SK-N-SH (cell line): Measurements from ENCODE around the gene GNE. TPM values are rescaled to one million over a fixed set of nuclear protein-coding genes. Genes with fewer than 3 reads are reported as not detected.

Experiments
- CTCF ChIA-PET: fragments of 300-600, 350-600 bp; formaldehyde crosslinking; extraction: SDS; loops from one replicate; lab custom pipeline; 2021; lab: Yijun Ruan, JAX
- POLR2A ChIA-PET: fragments of 350-600 bp; sonication (Branson Sonifier 250); formaldehyde crosslinking; extraction: SDS; loops from one replicate; lab custom pipeline; 2020; ENCODE audit warnings: antibody characterized with exemption, inconsistent platforms; lab: Yijun Ruan, JAX
- DNase-seq: peaks from one replicate; pipeline ENCODE4 v3.0.0; 2012
- H2AFZ ChIP-seq: fragments of 200-600 bp; sonication (generic); 2 replicates; pipeline ENCODE4 v1.8.1; 2016; ENCODE audit warnings: antibody characterized with exemption, mild to moderate bottlenecking, low read depth
- H3F3A ChIP-seq: fragments of 200-600 bp; sonication (generic); replicated peaks from 2 replicates; pipeline ENCODE3; 2016; ENCODE audit warnings: antibody characterized with exemption, mild to moderate bottlenecking; ENCODE audit not compliant: insufficient read depth
- H3K27ac ChIP-seq, 2 experiments: fragments of 200-500 bp in 1 of 2; fragments of 200-600 bp in 1 of 2; sonication (Bioruptor generic) in 1 of 2; sonication (generic), shearing (Covaris generic) in 1 of 2; 2 replicates each; pipeline versions ENCODE4 v1.5.1 to v1.6.1; 2014 to 2016; ENCODE audit warnings: low read depth in 2 of 2, inconsistent platforms in 1 of 2, low read length in 1 of 2, mild to moderate bottlenecking in 1 of 2, mixed read lengths in 1 of 2
- H3K27me3 ChIP-seq: fragments of 200-600 bp; sonication (generic), shearing (Covaris generic); 2 replicates; pipeline ENCODE4 v1.6.1; 2016; ENCODE audit warnings: mixed run types; ENCODE audit not compliant: insufficient read depth
- H3K36me3 ChIP-seq, 2 experiments: fragments of 200-500 bp in 1 of 2; fragments of 200-600 bp in 1 of 2; sonication (Bioruptor generic) in 1 of 2; sonication (generic) in 1 of 2; replicated peaks in 1 of 2; 2 replicates each; pipeline versions ENCODE3 to v1.5.1; 2014 to 2016; ENCODE audit warnings: low read length in 1 of 2, mild to moderate bottlenecking in 1 of 2; ENCODE audit not compliant: insufficient read depth in 2 of 2, control insufficient read depth in 1 of 2
- H3K4me1 ChIP-seq, 2 experiments: fragments of 200-500 bp in 1 of 2; fragments of 200-600 bp in 1 of 2; sonication (Bioruptor generic) in 1 of 2; sonication (generic), shearing (Covaris generic) in 1 of 2; 2 replicates each; pipeline versions ENCODE4 v1.5.1 to v1.6.1; 2014 to 2016; ENCODE audit warnings: low read depth in 1 of 2, low read length in 1 of 2, mixed run types in 1 of 2; ENCODE audit not compliant: insufficient read depth in 2 of 2, control insufficient read depth in 1 of 2
- H3K4me2 ChIP-seq: fragments of 200-600 bp; sonication (generic), shearing (Covaris generic); 2 replicates; pipeline ENCODE4 v1.6.1; 2017; ENCODE audit warnings: mixed run types
- H3K4me3 ChIP-seq, 2 experiments: fragments of 200-500 bp in 1 of 2; fragments of 200-600 bp in 1 of 2; sonication (Bioruptor generic) in 1 of 2; sonication (generic), shearing (Covaris generic) in 1 of 2; 2 replicates each; pipeline versions ENCODE4 v1.5.1 to v1.8.1; 2014 to 2016; ENCODE audit warnings: low read depth in 2 of 2, inconsistent platforms in 1 of 2, low read length in 1 of 2, mild to moderate bottlenecking in 1 of 2, mixed read lengths in 1 of 2, moderate library complexity in 1 of 2
- H3K79me2 ChIP-seq: fragments of 200-600 bp; sonication (generic); 2 replicates; pipeline ENCODE4 v1.8.1; 2017; ENCODE audit warnings: mild to moderate bottlenecking; ENCODE audit not compliant: insufficient read depth
- H3K9ac ChIP-seq: fragments of 200-600 bp; sonication (generic); 2 replicates; pipeline ENCODE4 v1.6.1; 2017; ENCODE audit warnings: mixed run types
- H3K9me2 ChIP-seq: fragments of 200-600 bp; sonication (generic); 2 replicates; pipeline ENCODE4 v1.6.1; 2017; ENCODE audit warnings: mixed run types
- H3K9me3 ChIP-seq: fragments of 200-600 bp; sonication (generic); 2 replicates; pipeline ENCODE4 v1.6.1; 2017; ENCODE audit warnings: mixed run types, mild to moderate bottlenecking, moderate library complexity
- H4K20me1 ChIP-seq: fragments of 200-600 bp; sonication (generic); 2 replicates; pipeline ENCODE4 v1.6.1; 2017; ENCODE audit warnings: mild to moderate bottlenecking, mixed run types; ENCODE audit not compliant: insufficient read depth
- CHD2 ChIP-seq: fragments of 150-350 bp; IDR thresholded peaks from 2 replicates; pipeline ENCODE4 v1.6.1; 2018; ENCODE audit warnings: low read length; ENCODE audit not compliant: partially characterized antibody
- FOSL2 ChIP-seq: IDR thresholded peaks from 2 replicates; pipeline ENCODE4 v1.4.0; 2012; ENCODE audit warnings: low read depth, mild to moderate bottlenecking, moderate library complexity, borderline replicate concordance
- GABPA ChIP-seq: IDR thresholded peaks from 2 replicates; pipeline ENCODE4 v1.4.0; 2012; ENCODE audit warnings: low read depth, mild to moderate bottlenecking
- GATA2 ChIP-seq: sonication (generic); formaldehyde crosslinking; IDR thresholded peaks from 2 replicates; pipeline ENCODE4 v1.5.0; 2020; ENCODE audit warnings: mild to moderate bottlenecking, missing genetic modification reagents
- MEF2A ChIP-seq: IDR thresholded peaks from 2 replicates; pipeline ENCODE4 v1.4.0; 2012; ENCODE audit warnings: low read depth, borderline replicate concordance
- NFIC ChIP-seq: IDR thresholded peaks from 2 replicates; pipeline ENCODE4 v1.4.0; 2012; ENCODE audit warnings: borderline replicate concordance
- NRF1 ChIP-seq: IDR thresholded peaks from 2 replicates; pipeline ENCODE4 v1.6.1; 2012; ENCODE audit warnings: low read depth, mild to moderate bottlenecking, low read length
- RAD21 ChIP-seq: IDR thresholded peaks from 2 replicates; pipeline ENCODE4 v1.6.1; 2012; ENCODE audit warnings: mild to moderate bottlenecking, low read length
- RCOR1 ChIP-seq: fragments of 150-350 bp; IDR thresholded peaks from 2 replicates; pipeline ENCODE4 v1.6.1; 2017; ENCODE audit warnings: antibody characterized with exemption, low read length
- RXRA ChIP-seq: IDR thresholded peaks from 2 replicates; pipeline ENCODE4 v1.4.0; 2012; ENCODE audit warnings: low read depth, mild to moderate bottlenecking, borderline replicate concordance
- SIN3A ChIP-seq: IDR thresholded peaks from 2 replicates; pipeline ENCODE4 v1.6.1; 2012; ENCODE audit warnings: low read depth, mild to moderate bottlenecking, low read length, moderate library complexity, borderline replicate concordance
- SMC3 ChIP-seq: IDR thresholded peaks from 2 replicates; pipeline ENCODE4 v1.6.1; 2012; ENCODE audit warnings: low read depth, low read length, improper control_type of control experiment
- TAF1 ChIP-seq: IDR thresholded peaks from 2 replicates; pipeline ENCODE4 v1.6.1; 2012; ENCODE audit warnings: low read depth, mild to moderate bottlenecking, low read length, moderate library complexity, borderline replicate concordance
- TEAD4 ChIP-seq: IDR thresholded peaks from 2 replicates; pipeline ENCODE4 v1.4.0; 2012; ENCODE audit warnings: mild to moderate bottlenecking, borderline replicate concordance; ENCODE audit not compliant: insufficient read depth
- YY1 ChIP-seq: IDR thresholded peaks from 2 replicates; pipeline ENCODE4 v1.4.0; 2012; ENCODE audit warnings: low read depth, mild to moderate bottlenecking
- WGBS: methylation state at CpG from one replicate; pipeline ENCODE4 v1.1.6; 2017; ENCODE audit warnings: low lambda C conversion rate; 5-methylcytosine and 5-hydroxymethylcytosine counted together
- polyA plus RNA-seq, 3 experiments: library from polyadenylated mRNA; depleted of rRNA; stranded (reverse); fragments of >200 nt; gene quantifications; 2 replicates each; pipeline ENCODE4 v1.2.3, GENCODE V29; 2012
- TF ChIP-seq, protein P1 (sequence below): fragments of 200-600 bp; sonication (generic); IDR thresholded peaks from 2 replicates; pipeline ENCODE4 v1.6.1; 2017; ENCODE audit warnings: antibody characterized with exemption, mild to moderate bottlenecking, moderate library complexity
- TF ChIP-seq, protein P2 (sequence below): fragments of 150-350 bp; IDR thresholded peaks from 2 replicates; pipeline ENCODE4 v1.6.1; 2016; ENCODE audit warnings: mild to moderate bottlenecking, low read depth, low read length
- TF ChIP-seq, protein P3 (sequence below): IDR thresholded peaks from 2 replicates; pipeline ENCODE4 v1.4.0; 2012; ENCODE audit warnings: low read depth, borderline replicate concordance
- TF ChIP-seq, protein P4 (sequence below): fragments of 150-350 bp; IDR thresholded peaks from 2 replicates; pipeline ENCODE4 v1.6.1; 2017; ENCODE audit warnings: antibody characterized with exemption, low read length, low read depth, borderline replicate concordance
- TF ChIP-seq, protein P5 (sequence below): IDR thresholded peaks from 2 replicates; pipeline ENCODE4 v1.4.0; 2012; ENCODE audit warnings: low read depth, borderline replicate concordance

The GNE gene
- polyA plus RNA-seq, 1 of the 3 experiments (the other 2 are of a cell fraction): 13.0 TPM

DNA sequence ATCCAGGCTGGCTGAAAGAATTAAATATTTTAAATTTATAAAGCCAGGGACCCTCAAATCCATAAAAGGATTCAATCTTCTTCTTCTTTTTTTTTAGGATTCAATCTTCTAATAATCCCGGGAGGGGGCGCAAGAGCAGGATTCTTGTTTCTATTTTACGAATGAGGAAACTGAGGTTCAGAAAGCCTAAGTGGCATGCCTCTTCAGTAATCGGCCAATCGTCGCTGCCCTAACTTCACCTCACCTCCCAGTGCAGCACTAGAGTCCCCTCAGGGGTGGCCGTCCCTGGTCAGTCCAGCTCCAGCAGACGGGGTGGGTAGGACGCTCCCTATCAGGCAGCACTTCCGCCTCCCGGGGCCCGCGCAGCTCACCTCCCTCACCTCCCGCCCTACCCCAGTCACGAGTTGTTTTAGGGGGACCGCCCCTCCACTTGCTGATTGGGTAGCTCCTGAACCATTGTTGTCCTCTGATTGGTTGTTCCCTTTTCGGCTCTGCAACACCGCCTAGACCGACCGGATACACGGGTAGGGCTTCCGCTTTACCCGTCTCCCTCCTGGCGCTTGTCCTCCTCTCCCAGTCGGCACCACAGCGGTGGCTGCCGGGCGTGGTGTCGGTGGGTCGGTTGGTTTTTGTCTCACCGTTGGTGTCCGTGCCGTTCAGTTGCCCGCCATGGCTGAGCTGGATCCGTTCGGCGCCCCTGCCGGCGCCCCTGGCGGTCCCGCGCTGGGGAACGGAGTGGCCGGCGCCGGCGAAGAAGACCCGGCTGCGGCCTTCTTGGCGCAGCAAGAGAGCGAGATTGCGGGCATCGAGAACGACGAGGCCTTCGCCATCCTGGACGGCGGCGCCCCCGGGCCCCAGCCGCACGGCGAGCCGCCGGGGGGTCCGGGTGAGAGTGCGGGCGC lies 67.6 kb downstream of the GNE start, which contains the start of gene CLTA:
Gene CLTA (plus strand): TSS at position 534 of the 902 bp plus-strand sequence. CDS start 136 bp downstream, at position 670.
- WGBS: under 1% methylated on average over 30 of the region's 68 CpGs
- H3K27me3 ChIP-seq: no peaks in the 10 kb centered on the region
- peaks cover 43% of the 10 kb centered on the region for H4K20me1 ChIP-seq
- TF ChIP-seq RXRA: no peak
- peak; percentile 87 for TF ChIP-seq TAF1
- TF ChIP-seq, protein P1, sequence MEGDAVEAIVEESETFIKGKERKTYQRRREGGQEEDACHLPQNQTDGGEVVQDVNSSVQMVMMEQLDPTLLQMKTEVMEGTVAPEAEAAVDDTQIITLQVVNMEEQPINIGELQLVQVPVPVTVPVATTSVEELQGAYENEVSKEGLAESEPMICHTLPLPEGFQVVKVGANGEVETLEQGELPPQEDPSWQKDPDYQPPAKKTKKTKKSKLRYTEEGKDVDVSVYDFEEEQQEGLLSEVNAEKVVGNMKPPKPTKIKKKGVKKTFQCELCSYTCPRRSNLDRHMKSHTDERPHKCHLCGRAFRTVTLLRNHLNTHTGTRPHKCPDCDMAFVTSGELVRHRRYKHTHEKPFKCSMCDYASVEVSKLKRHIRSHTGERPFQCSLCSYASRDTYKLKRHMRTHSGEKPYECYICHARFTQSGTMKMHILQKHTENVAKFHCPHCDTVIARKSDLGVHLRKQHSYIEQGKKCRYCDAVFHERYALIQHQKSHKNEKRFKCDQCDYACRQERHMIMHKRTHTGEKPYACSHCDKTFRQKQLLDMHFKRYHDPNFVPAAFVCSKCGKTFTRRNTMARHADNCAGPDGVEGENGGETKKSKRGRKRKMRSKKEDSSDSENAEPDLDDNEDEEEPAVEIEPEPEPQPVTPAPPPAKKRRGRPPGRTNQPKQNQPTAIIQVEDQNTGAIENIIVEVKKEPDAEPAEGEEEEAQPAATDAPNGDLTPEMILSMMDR: peak; percentile 77
- TF ChIP-seq NFIC: no peak
- TF ChIP-seq FOSL2: no peak
- peak; percentile 68 for TF ChIP-seq NRF1
- 0 out of 2 replicates have a peak, but pooled peaks have one; percentile 30 for TF ChIP-seq RCOR1
- TF ChIP-seq, protein P2, sequence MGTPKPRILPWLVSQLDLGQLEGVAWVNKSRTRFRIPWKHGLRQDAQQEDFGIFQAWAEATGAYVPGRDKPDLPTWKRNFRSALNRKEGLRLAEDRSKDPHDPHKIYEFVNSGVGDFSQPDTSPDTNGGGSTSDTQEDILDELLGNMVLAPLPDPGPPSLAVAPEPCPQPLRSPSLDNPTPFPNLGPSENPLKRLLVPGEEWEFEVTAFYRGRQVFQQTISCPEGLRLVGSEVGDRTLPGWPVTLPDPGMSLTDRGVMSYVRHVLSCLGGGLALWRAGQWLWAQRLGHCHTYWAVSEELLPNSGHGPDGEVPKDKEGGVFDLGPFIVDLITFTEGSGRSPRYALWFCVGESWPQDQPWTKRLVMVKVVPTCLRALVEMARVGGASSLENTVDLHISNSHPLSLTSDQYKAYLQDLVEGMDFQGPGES: no peak
- TF ChIP-seq MEF2A: no peak
- peak; percentile 28 for TF ChIP-seq RAD21
- TF ChIP-seq, protein P3, sequence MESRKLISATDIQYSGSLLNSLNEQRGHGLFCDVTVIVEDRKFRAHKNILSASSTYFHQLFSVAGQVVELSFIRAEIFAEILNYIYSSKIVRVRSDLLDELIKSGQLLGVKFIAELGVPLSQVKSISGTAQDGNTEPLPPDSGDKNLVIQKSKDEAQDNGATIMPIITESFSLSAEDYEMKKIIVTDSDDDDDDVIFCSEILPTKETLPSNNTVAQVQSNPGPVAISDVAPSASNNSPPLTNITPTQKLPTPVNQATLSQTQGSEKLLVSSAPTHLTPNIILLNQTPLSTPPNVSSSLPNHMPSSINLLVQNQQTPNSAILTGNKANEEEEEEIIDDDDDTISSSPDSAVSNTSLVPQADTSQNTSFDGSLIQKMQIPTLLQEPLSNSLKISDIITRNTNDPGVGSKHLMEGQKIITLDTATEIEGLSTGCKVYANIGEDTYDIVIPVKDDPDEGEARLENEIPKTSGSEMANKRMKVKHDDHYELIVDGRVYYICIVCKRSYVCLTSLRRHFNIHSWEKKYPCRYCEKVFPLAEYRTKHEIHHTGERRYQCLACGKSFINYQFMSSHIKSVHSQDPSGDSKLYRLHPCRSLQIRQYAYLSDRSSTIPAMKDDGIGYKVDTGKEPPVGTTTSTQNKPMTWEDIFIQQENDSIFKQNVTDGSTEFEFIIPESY: no peak
- no peak for TF ChIP-seq SMC3
- TF ChIP-seq, protein P4, sequence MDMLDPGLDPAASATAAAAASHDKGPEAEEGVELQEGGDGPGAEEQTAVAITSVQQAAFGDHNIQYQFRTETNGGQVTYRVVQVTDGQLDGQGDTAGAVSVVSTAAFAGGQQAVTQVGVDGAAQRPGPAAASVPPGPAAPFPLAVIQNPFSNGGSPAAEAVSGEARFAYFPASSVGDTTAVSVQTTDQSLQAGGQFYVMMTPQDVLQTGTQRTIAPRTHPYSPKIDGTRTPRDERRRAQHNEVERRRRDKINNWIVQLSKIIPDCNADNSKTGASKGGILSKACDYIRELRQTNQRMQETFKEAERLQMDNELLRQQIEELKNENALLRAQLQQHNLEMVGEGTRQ: no peak
- TF ChIP-seq CHD2: peak; percentile 69
- TF ChIP-seq TEAD4: no peak
- TF ChIP-seq, protein P5, sequence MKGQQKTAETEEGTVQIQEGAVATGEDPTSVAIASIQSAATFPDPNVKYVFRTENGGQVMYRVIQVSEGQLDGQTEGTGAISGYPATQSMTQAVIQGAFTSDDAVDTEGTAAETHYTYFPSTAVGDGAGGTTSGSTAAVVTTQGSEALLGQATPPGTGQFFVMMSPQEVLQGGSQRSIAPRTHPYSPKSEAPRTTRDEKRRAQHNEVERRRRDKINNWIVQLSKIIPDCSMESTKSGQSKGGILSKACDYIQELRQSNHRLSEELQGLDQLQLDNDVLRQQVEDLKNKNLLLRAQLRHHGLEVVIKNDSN: peak; percentile 84
- TF ChIP-seq SIN3A: peak; percentile 81; the same call in 1 of the 2 replicates
- TF ChIP-seq YY1: 0 out of 2 replicates have a peak, but pooled peaks have one; percentile 26
- TF ChIP-seq GATA2 (CRISPR knock-in tag): no peak
- TF ChIP-seq GABPA: peak; percentile 86

More for the DNA sequence above, 67.6 kb downstream of the GNE start, which contains the start of gene CLTA:
- POLR2A ChIA-PET: interaction anchor here (0.6 to 1.7 kb wide), 13 partner anchors 11 to 210 kb away, joined by 3 to 7 read pairs (median 3); partner anchors contain the start of genes CCIN and RNF38
- peak; percentile 98 for DNase-seq
- Histone ChIP-seq H3K79me2 (peaks cover 54% of the 10 kb centered on the region), H2AFZ (peak within 1 kb of the TSS; percentile 90), H3K9me3 (no peaks in the 10 kb centered on the region), H3F3A (no peaks in the 10 kb centered on the region), H3K9ac (peak within 1 kb of the TSS; percentile 95), H3K36me3 (peaks cover 3 to 8% of the 10 kb centered on the region in 2 experiments), H3K4me3 (peak within 1 kb of the TSS; percentile 84 to 94), H3K27ac (peak within 1 kb of the TSS; percentile 83 to 87), H3K4me1 (peaks cover 6 to 27% of the 10 kb centered on the region in 2 experiments), H3K9me2 (no peaks in the 10 kb centered on the region), H3K4me2 (peak within 1 kb of the TSS; percentile 83)
- CTCF ChIA-PET: interaction anchor here (0.6 to 3.6 kb wide), 19 partner anchors 11 to 258 kb away, joined by 3 to 15 read pairs (median 5); partner anchors contain the start of genes CCIN and GLIPR2
